Lower leg skin (tissue), 3 donors: Measurements from ENCODE around the gene RANBP6.

ENCODE experiments used
- POLR2A ChIP-seq, 2 donors: fragments of 450-650 bp; IDR thresholded peaks; one replicate each; pipeline ENCODE4 v1.6.1; 2016 to 2017; ENCODE audit warnings: antibody characterized with exemption in 2 of 2, mild to moderate bottlenecking in 1 of 2, moderate library complexity in 1 of 2
- TF ChIP-seq, protein P1 (sequence below), 3 donors: fragments of 450-650 bp; IDR thresholded peaks; one replicate each; pipeline ENCODE4 v1.5.1; 2016; ENCODE audit warnings: antibody characterized with exemption in 3 of 3, mild to moderate bottlenecking in 3 of 3, moderate library complexity in 2 of 3

- TF ChIP-seq, protein P1, sequence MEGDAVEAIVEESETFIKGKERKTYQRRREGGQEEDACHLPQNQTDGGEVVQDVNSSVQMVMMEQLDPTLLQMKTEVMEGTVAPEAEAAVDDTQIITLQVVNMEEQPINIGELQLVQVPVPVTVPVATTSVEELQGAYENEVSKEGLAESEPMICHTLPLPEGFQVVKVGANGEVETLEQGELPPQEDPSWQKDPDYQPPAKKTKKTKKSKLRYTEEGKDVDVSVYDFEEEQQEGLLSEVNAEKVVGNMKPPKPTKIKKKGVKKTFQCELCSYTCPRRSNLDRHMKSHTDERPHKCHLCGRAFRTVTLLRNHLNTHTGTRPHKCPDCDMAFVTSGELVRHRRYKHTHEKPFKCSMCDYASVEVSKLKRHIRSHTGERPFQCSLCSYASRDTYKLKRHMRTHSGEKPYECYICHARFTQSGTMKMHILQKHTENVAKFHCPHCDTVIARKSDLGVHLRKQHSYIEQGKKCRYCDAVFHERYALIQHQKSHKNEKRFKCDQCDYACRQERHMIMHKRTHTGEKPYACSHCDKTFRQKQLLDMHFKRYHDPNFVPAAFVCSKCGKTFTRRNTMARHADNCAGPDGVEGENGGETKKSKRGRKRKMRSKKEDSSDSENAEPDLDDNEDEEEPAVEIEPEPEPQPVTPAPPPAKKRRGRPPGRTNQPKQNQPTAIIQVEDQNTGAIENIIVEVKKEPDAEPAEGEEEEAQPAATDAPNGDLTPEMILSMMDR (IDR thresholded peaks at IDR 0.05), result no peak
- no peak for TF ChIP-seq POLR2A (IDR thresholded peaks at IDR 0.05)
Observed at GRCh38 chr9:5999443-6000101, 15.9 kb downstream of the RANBP6 start.
